Measurements from ENCODE around the gene PNMT. TPM values are rescaled to one million over a fixed set of nuclear protein-coding genes. Genes with fewer than 3 reads are reported as not detected.
A peak's percentile ranks its signal among the peaks of the same experiment; 100 is the strongest.

Gene PNMT
- total and polyA plus RNA-seq, 2 donors (not counting 3 experiments of a cell fraction or from before 2014, with no cell fraction given) = 0.11 TPM; not detected in 1

DNA sequence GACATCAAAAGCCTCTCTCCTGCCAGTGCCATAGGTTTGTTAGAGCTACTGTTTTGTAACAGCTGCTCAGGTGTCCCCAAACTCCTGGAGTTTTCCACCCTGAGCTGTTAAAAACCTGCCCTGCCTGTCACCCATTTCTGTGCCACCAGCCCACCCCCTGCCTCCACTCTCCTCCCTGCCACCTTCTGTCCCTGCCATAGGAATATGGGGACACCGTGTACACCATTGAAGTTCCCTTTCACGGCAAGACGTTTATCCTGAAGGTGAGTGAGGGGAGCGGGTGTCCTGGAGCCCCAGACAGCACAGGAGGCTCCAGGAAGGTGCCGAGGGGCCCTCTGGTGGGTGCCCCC, 8.3 kb upstream of the PNMT start:
- no peak for FAIRE-seq
- peak overlapping the region; percentile 8 for H3K27ac ChIP-seq (ENCODE audit: insufficient read depth, low read depth, low read length)
- no TSS peak for BruUV-seq (replicated peaks)
- no peaks in the 10 kb centered on the region for H3K79me2 ChIP-seq (ENCODE audit: control insufficient read depth, insufficient read depth, low read length)
- H3K4me1 ChIP-seq (ENCODE audit: control insufficient read depth, extremely low read depth, insufficient read depth, low read length) = peaks cover 16% of the 10 kb centered on the region
- TF ChIP-seq MYC (IDR thresholded peaks at IDR 0.05; ENCODE audit: low read depth, low read length) (no peak), FOS (IDR thresholded peaks at IDR 0.05; ENCODE audit: borderline replicate concordance, insufficient read depth, low read length) (no peak), POLR2A (IDR thresholded peaks at IDR 0.05; ENCODE audit: low read depth, low read length) (no peak), EZH2 (IDR thresholded peaks at IDR 0.05; ENCODE audit: borderline replicate concordance, low read depth, low read length, severe bottlenecking) (no peak), POLR2AphosphoS5 (IDR thresholded peaks at IDR 0.05; ENCODE audit: insufficient read depth, low read depth, low read length) (no peak), GATA2 (IDR thresholded peaks at IDR 0.05; ENCODE audit: insufficient read depth, insufficient read length, low read depth, low read length) (no peak)
- TF ChIP-seq, protein P1, sequence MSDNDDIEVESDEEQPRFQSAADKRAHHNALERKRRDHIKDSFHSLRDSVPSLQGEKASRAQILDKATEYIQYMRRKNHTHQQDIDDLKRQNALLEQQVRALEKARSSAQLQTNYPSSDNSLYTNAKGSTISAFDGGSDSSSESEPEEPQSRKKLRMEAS (IDR thresholded peaks at IDR 0.05; ENCODE audit: insufficient read depth, insufficient read length) = no peak
- TF ChIP-seq, protein P2, sequence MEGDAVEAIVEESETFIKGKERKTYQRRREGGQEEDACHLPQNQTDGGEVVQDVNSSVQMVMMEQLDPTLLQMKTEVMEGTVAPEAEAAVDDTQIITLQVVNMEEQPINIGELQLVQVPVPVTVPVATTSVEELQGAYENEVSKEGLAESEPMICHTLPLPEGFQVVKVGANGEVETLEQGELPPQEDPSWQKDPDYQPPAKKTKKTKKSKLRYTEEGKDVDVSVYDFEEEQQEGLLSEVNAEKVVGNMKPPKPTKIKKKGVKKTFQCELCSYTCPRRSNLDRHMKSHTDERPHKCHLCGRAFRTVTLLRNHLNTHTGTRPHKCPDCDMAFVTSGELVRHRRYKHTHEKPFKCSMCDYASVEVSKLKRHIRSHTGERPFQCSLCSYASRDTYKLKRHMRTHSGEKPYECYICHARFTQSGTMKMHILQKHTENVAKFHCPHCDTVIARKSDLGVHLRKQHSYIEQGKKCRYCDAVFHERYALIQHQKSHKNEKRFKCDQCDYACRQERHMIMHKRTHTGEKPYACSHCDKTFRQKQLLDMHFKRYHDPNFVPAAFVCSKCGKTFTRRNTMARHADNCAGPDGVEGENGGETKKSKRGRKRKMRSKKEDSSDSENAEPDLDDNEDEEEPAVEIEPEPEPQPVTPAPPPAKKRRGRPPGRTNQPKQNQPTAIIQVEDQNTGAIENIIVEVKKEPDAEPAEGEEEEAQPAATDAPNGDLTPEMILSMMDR (IDR thresholded peaks at IDR 0.05; ENCODE audit: extremely low read depth in 1 of 2, insufficient read depth in 1 of 2, low read depth in 1 of 2, low read length in 2 of 2) = no peak
- no peak overlapping the region for H3K9ac ChIP-seq (replicated peaks; ENCODE audit: extremely low read depth, insufficient read depth, low read length)
- H3K27me3 ChIP-seq (ENCODE audit: control insufficient read depth in 2 of 2, insufficient read depth in 2 of 2, low read length in 2 of 2) = no peaks in the 10 kb centered on the region
- no peak for DNase-seq (ENCODE audit: low read depth, low spot score)
- no peak overlapping the region for H3K4me2 ChIP-seq (ENCODE audit: insufficient read depth, low read length)
- no peak overlapping the region for H2AFZ ChIP-seq (ENCODE audit: low read depth, low read length)
- no peaks in the 10 kb centered on the region for H3K9me1 ChIP-seq (replicated peaks; ENCODE audit: control insufficient read depth, extremely low read depth, insufficient read depth, low read length)
- intact Hi-C loops (cut with micrococcal nuclease) (no loop called here), dilution Hi-C loops (cut with MboI; ENCODE audit: extremely low pct_ligation_motif_present, low sequenced_read_pairs) (no loop called here)
- no peak overlapping the region for H3K4me3 ChIP-seq (replicated peaks in 1 of 3; ENCODE audit: insufficient read depth in 1 of 3, low read depth in 1 of 3, low read length in 3 of 3)
- POLR2A ChIA-PET = interaction anchor here (1.7 kb wide), 1 partner anchor 11 kb away, joined by 3 read pairs; no protein-coding TSS in a partner anchor
- peaks cover 0 to 2% of the 10 kb centered on the region in 2 experiments for H3K36me3 ChIP-seq (ENCODE audit: control insufficient read depth in 2 of 2, extremely low read depth in 1 of 2, insufficient read depth in 2 of 2, low read length in 2 of 2)
- H3K9me3 ChIP-seq (replicated peaks; ENCODE audit: control insufficient read depth, insufficient read depth, low read length) = no peaks in the 10 kb centered on the region
- CTCF ChIA-PET = interaction anchor here (0.6 to 1.3 kb wide), 11 partner anchors 9 to 670 kb away, joined by 3 to 9 read pairs (median 4); partner anchors contain the start of gene MIEN1
- H4K20me1 ChIP-seq (replicated peaks; ENCODE audit: control insufficient read depth, extremely low read depth, insufficient read depth, low read length) = no peaks in the 10 kb centered on the region

All from endothelial cell of umbilical vein (primary cell).